Kasumi-1 (cell line): Measurements from ENCODE around the gene PCLO.
"Not testable (repeated sequence)": the region's sequence is repeated elsewhere in the genome, so short reads cannot be mapped to it uniquely, and the experiment has no call there.

ENCODE experiments used
- DNase-seq, 2 experiments: peaks; one replicate each; lab custom pipeline; 2025; lab: John Stamatoyannopoulos, UW

Gene PCLO

GRCh38 chr7:83053965-83054364 is 108.7 kb downstream of the PCLO start:
- DNase-seq = no peak

GRCh38 chr7:83040484-83040883 is 122.2 kb downstream of the PCLO start:
- DNase-seq = peak; percentile 80 to 82

- no peak for DNase-seq
Observed at GRCh38 chr7:83038787-83039186, 123.9 kb downstream of the PCLO start.

GRCh38 chr7:83036721-83037380 is 125.8 kb downstream of the PCLO start:
- no peak for DNase-seq

- no peak for DNase-seq
Observed at GRCh38 chr7:83036130-83036529, 126.6 kb downstream of the PCLO start.

GRCh38 chr7:83032195-83032594 is 130.5 kb downstream of the PCLO start:
- DNase-seq = no peak

- DNase-seq = not testable (repeated sequence)
Observed at GRCh38 chr7:83023817-83024665, 138.6 kb downstream of the PCLO start.

- no peak for DNase-seq
Observed at GRCh38 chr7:83021032-83021431, 141.7 kb downstream of the PCLO start.

GRCh38 chr7:83020161-83020560 is 142.5 kb downstream of the PCLO start:
- DNase-seq = no peak

GRCh38 chr7:83015916-83016315 is 146.8 kb downstream of the PCLO start:
- no peak for DNase-seq

- no peak for DNase-seq
Observed at GRCh38 chr7:83014546-83014945, 148.1 kb downstream of the PCLO start.

GRCh38 chr7:83011954-83012353 is 150.7 kb downstream of the PCLO start:
- DNase-seq = no peak

- peak in 1 of 2 experiments; percentile 55 for DNase-seq
Observed at GRCh38 chr7:83005410-83005809, 157.3 kb downstream of the PCLO start.

GRCh38 chr7:83001362-83002040 is 161.2 kb downstream of the PCLO start:
- DNase-seq = no peak

GRCh38 chr7:82998436-82998835 is 164.2 kb downstream of the PCLO start:
- DNase-seq = no peak

- DNase-seq = no peak
Observed at GRCh38 chr7:82985144-82985802, 177.4 kb downstream of the PCLO start.

GRCh38 chr7:82980130-82980788 is 182.4 kb downstream of the PCLO start:
- DNase-seq = no peak

- DNase-seq = no peak
Observed at GRCh38 chr7:82975811-82976468, 186.7 kb downstream of the PCLO start.

GRCh38 chr7:82972135-82972534 is 190.5 kb downstream of the PCLO start:
- no peak for DNase-seq

GRCh38 chr7:82965088-82966036 is 197.3 kb downstream of the PCLO start:
- DNase-seq = no peak
